Amygdala (tissue), 56 donors: ENCODE results near the gene PGLYRP4.

Experiments used
- DNase-seq, 56 donors: peaks; one replicate each; lab custom pipeline; 2025; lab: John Stamatoyannopoulos, UW

The PGLYRP4 gene

GRCh38 chr1:153305682-153306081 is 43.0 kb downstream of the PGLYRP4 start:
- DNase-seq, result no peak

GRCh38 chr1:153302308-153302707 is 46.3 kb downstream of the PGLYRP4 start:
- no peak for DNase-seq

GRCh38 chr1:153293851-153294250 is 54.8 kb downstream of the PGLYRP4 start:
- no peak for DNase-seq

- no peak for DNase-seq
These were observed 55.2 kb downstream of the PGLYRP4 start for GRCh38 chr1:153293480-153293775.

GRCh38 chr1:153292740-153293479 is 55.7 kb downstream of the PGLYRP4 start:
- no peak for DNase-seq

- no peak for DNase-seq
These were observed 56.5 kb downstream of the PGLYRP4 start for GRCh38 chr1:153292185-153292584.

- no peak for DNase-seq
These were observed 57.1 kb downstream of the PGLYRP4 start for GRCh38 chr1:153291514-153291913.

- DNase-seq, result no peak
These were observed 59.9 kb downstream of the PGLYRP4 start for GRCh38 chr1:153288634-153289275.
